HepG2 (cell line): ENCODE results near the gene AQP7. TPM values are rescaled to one million over a fixed set of nuclear protein-coding genes. Genes with fewer than 3 reads are reported as not detected.

ENCODE experiments used
- ATAC-seq: fragments of 200-7000 bp; cut with Tn5 transposase; 3 replicates; pipeline ENCODE4 v1.9.1; 2020; ENCODE audit warnings: mild to moderate bottlenecking, moderate library complexity
- BruUV-seq: library from RNA; stranded (reverse); fragments of 400-500 nt; replicated peaks from 2 replicates; lab custom pipeline; 2021; lab: Mats Ljungman, UMichigan
- CTCF ChIA-PET: fragments of 300-600 bp; formaldehyde crosslinking; extraction: SDS; loops from one replicate; lab custom pipeline; 2021; ENCODE audit warnings: low total read pairs, inconsistent platforms, low intra/inter-chr PET ratio; lab: Yijun Ruan, JAX
- POLR2A ChIA-PET: fragments of 350-600 bp; sonication (Branson Sonifier 250); formaldehyde crosslinking; loops from one replicate; lab custom pipeline; 2020; ENCODE audit warnings: antibody characterized with exemption, inconsistent platforms; lab: Yijun Ruan, JAX
- DNase-seq: peaks from one replicate; pipeline ENCODE4 v3.0.0-alpha.2; 2015; ENCODE audit warnings: low spot score
- FAIRE-seq: peaks from 3 replicates; lab custom pipeline; 2011; peaks lifted over from hg19 to GRCh38; lab: Jason Lieb, UNC
- H2AFZ ChIP-seq: one replicate; pipeline ENCODE4 v1.6.1; 2011; ENCODE audit warnings: low read length, inconsistent platforms
- H3K27ac ChIP-seq: fragments of 300-600 bp; 3 replicates; pipeline ENCODE4 v1.8.0; 2011; ENCODE audit warnings: mixed run types, mild to moderate bottlenecking, mixed read lengths, low read length, inconsistent platforms; ENCODE audit not compliant: insufficient read depth; ENCODE audit errors: extremely low read length
- H3K27me3 ChIP-seq, 2 experiments: fragments of 200-600 bp in 1 of 2; 2 replicates in 1 of 2; 3 replicates in 1 of 2; pipeline versions ENCODE4 v1.6.0 to v1.8.0; 2011; ENCODE audit warnings: low read length in 2 of 2, mild to moderate bottlenecking in 2 of 2, moderate library complexity in 2 of 2, inconsistent platforms in 1 of 2; ENCODE audit not compliant: insufficient read depth in 2 of 2, control insufficient read depth in 1 of 2
- H3K36me3 ChIP-seq, 2 experiments: fragments of 200-600 bp in 1 of 2; replicated peaks in 1 of 2; 2 replicates in 1 of 2; 3 replicates in 1 of 2; pipeline versions ENCODE4 v1.5.1 to v1.8.0; 2011; ENCODE audit warnings: low read length in 2 of 2, inconsistent platforms in 1 of 2; ENCODE audit not compliant: insufficient read depth in 2 of 2, control insufficient read depth in 1 of 2
- H3K4me1 ChIP-seq: 2 replicates; pipeline ENCODE4 v1.5.1; 2012; ENCODE audit warnings: low read length, inconsistent platforms; ENCODE audit not compliant: insufficient read depth
- H3K4me2 ChIP-seq: 2 replicates; pipeline ENCODE4 v1.6.0; 2011; ENCODE audit warnings: low read depth, low read length, inconsistent platforms
- H3K4me3 ChIP-seq, 3 experiments: fragments of 200-600 bp in 1 of 3; sonication (generic), shearing (Covaris generic) in 1 of 3; replicated peaks in 1 of 3; 2 replicates each; pipeline ENCODE4 v1.5.1; 2011 to 2016; ENCODE audit warnings: low read length in 3 of 3, inconsistent platforms in 2 of 3, low read depth in 2 of 3, mild to moderate bottlenecking in 2 of 3, control low read depth in 1 of 3, mixed read lengths in 1 of 3; ENCODE audit not compliant: insufficient read depth in 1 of 3
- H3K79me2 ChIP-seq: one replicate; pipeline ENCODE4 v1.6.1; 2011; ENCODE audit warnings: low read length, inconsistent platforms; ENCODE audit not compliant: insufficient read depth
- H3K9ac ChIP-seq: 2 replicates; pipeline ENCODE4 v1.6.0; 2011; ENCODE audit warnings: mild to moderate bottlenecking, low read depth, low read length, inconsistent platforms; ENCODE audit not compliant: insufficient read depth
- H3K9me3 ChIP-seq: 2 replicates; pipeline ENCODE4 v1.5.1; 2012; ENCODE audit warnings: mild to moderate bottlenecking, low read length
- H4K20me1 ChIP-seq: 2 replicates; pipeline ENCODE4 v1.6.0; 2011; ENCODE audit warnings: inconsistent platforms, mild to moderate bottlenecking, low read length, moderate library complexity; ENCODE audit not compliant: insufficient read depth
- CBX1 ChIP-seq: IDR thresholded peaks from one replicate; pipeline ENCODE4 v1.6.1; 2016; ENCODE audit warnings: antibody characterized with exemption, low read depth
- ISL2 ChIP-seq: sonication (generic); formaldehyde crosslinking; IDR thresholded peaks from 2 replicates; pipeline ENCODE4 v1.5.0; 2020; ENCODE audit warnings: missing genetic modification reagents
- SP4 ChIP-seq: sonication (generic); formaldehyde crosslinking; IDR thresholded peaks from 2 replicates; pipeline ENCODE4 v1.8.1; 2023; ENCODE audit warnings: mild to moderate bottlenecking, missing genetic modification reagents
- STAG1 ChIP-seq: sonication (generic); formaldehyde crosslinking; IDR thresholded peaks from 2 replicates; pipeline ENCODE4 v1.4.0; 2020; ENCODE audit warnings: missing genetic modification reagents
- ZBTB46 ChIP-seq: sonication (generic); formaldehyde crosslinking; IDR thresholded peaks from 2 replicates; pipeline ENCODE4 v1.4.0; 2020; ENCODE audit warnings: mild to moderate bottlenecking, missing genetic modification reagents, borderline replicate concordance
- ZNF407 ChIP-seq: sonication (generic); formaldehyde crosslinking; IDR thresholded peaks from one replicate; pipeline ENCODE4 v1.5.1; 2020; ENCODE audit warnings: mild to moderate bottlenecking, missing genetic modification reagents; ENCODE audit errors: not compliant biosample characterization
- ZNF430 ChIP-seq: sonication (generic); formaldehyde crosslinking; IDR thresholded peaks from 2 replicates; pipeline ENCODE4 v1.9.0; 2021; ENCODE audit warnings: mild to moderate bottlenecking, missing genetic modification reagents
- ZNF605 ChIP-seq: sonication (generic); formaldehyde crosslinking; IDR thresholded peaks from 2 replicates; pipeline ENCODE4 v1.8.0; 2022; ENCODE audit warnings: mild to moderate bottlenecking, missing genetic modification reagents
- ZNF652 ChIP-seq: IDR thresholded peaks from 2 replicates; pipeline ENCODE4 v1.6.1; 2016; ENCODE audit warnings: low read depth, borderline replicate concordance
- WGBS: methylation state at CpG from one replicate; pipeline ENCODE4 v1.1.6; 2017; ENCODE audit warnings: low lambda C conversion rate; 5-methylcytosine and 5-hydroxymethylcytosine counted together
- in situ Hi-C: cut with HindIII; loops from 2 replicates; pipeline ENCODE4 v1.10.0; 2017; ENCODE audit warnings: low pct_unique_long_range_greater_than_20kb; ENCODE audit not compliant: extremely low pct_ligation_motif_present
- intact Hi-C: fragments of 100-400 bp; cut with micrococcal nuclease; formaldehyde crosslinking; loops from one replicate; pipeline ENCODE4 v1.10.0; 2022; ENCODE audit not compliant: unreplicated experiment
- polyA plus RNA-seq, 8 experiments: library from polyadenylated mRNA; depleted of rRNA in 3 of 8; stranded (reverse) in 7 of 8; unstranded in 1 of 8; fragments of >200 nt; fragmentation: Illumina TruSeq in 4 of 8; extraction: Trizol in 4 of 8; gene quantifications; 2 replicates each; pipeline versions ENCODE4 v1.2.1 to v1.2.3, GENCODE V29; 2011 to 2016; ENCODE audit warnings: low read depth in 4 of 8, missing spikeins in 1 of 8, mixed read lengths in 1 of 8; ENCODE audit not compliant: insufficient read depth in 1 of 8
- total RNA-seq, 5 experiments: library from RNA; depleted of rRNA; stranded (reverse); fragments of >200 nt; fragmentation: Illumina TruSeq; extraction: Trizol; gene quantifications; 2 replicates each; pipeline ENCODE4 v1.2.3, GENCODE V29; 2016; ENCODE audit warnings: low read depth in 1 of 5

The AQP7 gene
- total and polyA plus RNA-seq, 2 of the 13 experiments (the other 11 are each of a cell fraction or from before 2014, with no cell fraction given) = 1.9 to 2.1 TPM

- TF ChIP-seq SP4 (CRISPR knock-in tag) = 0 out of 2 replicates have a peak, but pooled peaks have one; percentile 35
- 0 out of 2 replicates have a peak, but pooled peaks have one; percentile 31 for TF ChIP-seq ZNF605 (CRISPR knock-in tag)
- no peak for TF ChIP-seq STAG1 (CRISPR knock-in tag)
- TF ChIP-seq ZNF652 (CRISPR knock-in tag) = peak; percentile 59; the same call in 1 of the 2 replicates
- peak; percentile 59; the same call in 1 of the 2 replicates for TF ChIP-seq ZNF430 (CRISPR knock-in tag)
These were observed 45.6 kb upstream of the AQP7 start (continued) for GRCh38 chr9:33447799-33448553.

GRCh38 chr9:33446946-33447798 lies 44.8 kb upstream of the AQP7 start, which contains the start of gene AQP3:
AQP3 (minus strand) TSS chr9:33447593; CDS start chr9:33447530, 63 bp downstream.
- no peaks in the 10 kb centered on the region for H3K36me3 ChIP-seq
- no peaks in the 10 kb centered on the region for H3K9me3 ChIP-seq
- POLR2A ChIA-PET = interaction anchor here (0.8 to 2.6 kb wide), 11 partner anchors 10 to 71 kb away, joined by 3 to 18 read pairs (median 3); partner anchors contain the start of gene NOL6
- H3K9ac ChIP-seq = peak within 1 kb of the TSS; percentile 42; the same call in 1 of the 2 replicates
- CTCF ChIA-PET = interaction anchor here (1.2 kb wide), 1 partner anchor 44 kb away, joined by 4 read pairs; no protein-coding TSS in a partner anchor
- peak within 1 kb of the TSS; percentile 89 for H3K4me2 ChIP-seq
- ATAC-seq (peak; percentile 86), DNase-seq (peak; percentile 37), FAIRE-seq (peak; percentile 32)
- H3K79me2 ChIP-seq = no peaks in the 10 kb centered on the region
- no peak within 1 kb of the TSS for H3K27ac ChIP-seq
- under 1% methylated on average over 28 of the region's 50 CpGs for WGBS
- no TSS peak for BruUV-seq
- in situ Hi-C loops (loop anchor here (5.0 kb wide), 1 partner anchor 40 kb away; no protein-coding TSS in a partner anchor), intact Hi-C loops (loop anchor here (2.0 kb wide), 1 partner anchor 44 kb away; the partner anchor contains the start of gene AQP7)
- peaks cover 8 to 48% of the 10 kb centered on the region in 2 experiments for H3K27me3 ChIP-seq
- no peak within 1 kb of the TSS for H2AFZ ChIP-seq
- H3K4me3 ChIP-seq = peak within 1 kb of the TSS; percentile 38 to 70 (median 51)
- peaks cover 65% of the 10 kb centered on the region for H3K4me1 ChIP-seq
- no peaks in the 10 kb centered on the region for H4K20me1 ChIP-seq
- TF ChIP-seq ZNF407 (CRISPR knock-in tag) = no peak
- no peak for TF ChIP-seq CBX1
- TF ChIP-seq ZBTB46 (CRISPR knock-in tag) = 0 out of 2 replicates have a peak, but pooled peaks have one; percentile 46
- TF ChIP-seq ISL2 (CRISPR knock-in tag) = no peak
